Measurements from ENCODE around the gene IQGAP2. TPM values are rescaled to one million over a fixed set of nuclear protein-coding genes. Genes with fewer than 3 reads are reported as not detected.

IQGAP2 gene
- total RNA-seq: 20.7 TPM
- 33.3 TPM for polyA plus RNA-seq
- long read RNA-seq, donor 1: 0 reads
- long read RNA-seq, donor 2: 0 reads
- long read RNA-seq, donor 3: 0 reads
- long read RNA-seq, donor 4: 0 reads
- long read RNA-seq, donor 5, partial matches to known transcripts: 6 of 6 reads
- long read RNA-seq, donor 5, other reads (novel, unspliced or antisense): 0 of 6 reads
- long read RNA-seq, donor 6, partial matches to known transcripts: 11 of 11 reads
- long read RNA-seq, donor 6, other reads (novel, unspliced or antisense): 0 of 11 reads
- long read RNA-seq, donor 7: 0 reads
- long read RNA-seq, donor 8: 0 reads
- long read RNA-seq, donor 9, full-length matches to known transcripts: 2 of 2 reads
- long read RNA-seq, donor 9, partial matches to known transcripts: 0 of 2 reads
- long read RNA-seq, donor 9, other reads (novel, unspliced or antisense): 0 of 2 reads
- long read RNA-seq, donor 10, partial matches to known transcripts: 0 of 1 reads
- long read RNA-seq, donor 10, other reads (novel, unspliced or antisense): 0 of 1 reads

GRCh38 chr5:76402886-76403765 is at the start of gene IQGAP2:
Gene IQGAP2 (plus strand): TSS chr5:76403285. CDS start chr5:76403546, 261 bp downstream.
- DNase-seq (ENCODE audit: low read depth in 6 of 9, low spot score in 9 of 9): peak in 7 of 9 donors; percentile 68 to 90 (median 74)
- Histone ChIP-seq H3K27me3 (ENCODE audit: control insufficient read depth in 2 of 2, insufficient read depth in 1 of 2, low read length in 1 of 2) (peaks cover 9 to 11% of the 10 kb centered on the region in 2 donors), H3K36me3 (ENCODE audit: control insufficient read depth in 2 of 2, insufficient read depth in 2 of 2, low read length in 1 of 2) (no peaks in the 10 kb centered on the region), H3K9me3 (ENCODE audit: control insufficient read depth in 2 of 2, insufficient read depth in 1 of 2, low read length in 1 of 2) (peaks cover 0 to 2% of the 10 kb centered on the region in 2 donors), H3K27ac (ENCODE audit: low read depth in 1 of 2, low read length in 1 of 2) (peak within 1 kb of the TSS; percentile 86 to 92), H3K4me3 (ENCODE audit: low read length in 2 of 2) (peak within 1 kb of the TSS; percentile 69 to 77), H3K4me1 (ENCODE audit: control insufficient read depth in 2 of 2, insufficient read depth in 2 of 2, low read length in 2 of 2) (peaks cover 16 to 34% of the 10 kb centered on the region in 2 donors)
- under 1% methylated on average over 92 of the region's 92 CpGs for WGBS

GRCh38 chr5:76356887-76357286 is 46.2 kb upstream of the IQGAP2 start:
- no peaks in the 10 kb centered on the region for H3K4me1 ChIP-seq (ENCODE audit: control insufficient read depth in 2 of 2, insufficient read depth in 2 of 2, low read length in 2 of 2)
- no peak overlapping the region for H3K27ac ChIP-seq (ENCODE audit: low read depth in 1 of 2, low read length in 1 of 2)
- H3K9me3 ChIP-seq (ENCODE audit: control insufficient read depth in 2 of 2, insufficient read depth in 1 of 2, low read length in 1 of 2): no peaks in the 10 kb centered on the region
- 98% methylated on average over 5 of the region's 5 CpGs for WGBS
- H3K27me3 ChIP-seq (ENCODE audit: control insufficient read depth in 2 of 2, insufficient read depth in 1 of 2, low read length in 1 of 2): no peaks in the 10 kb centered on the region
- DNase-seq (ENCODE audit: low read depth in 6 of 9, low spot score in 9 of 9): no peak
- H3K4me3 ChIP-seq (ENCODE audit: low read length in 2 of 2): no peak overlapping the region
- H3K36me3 ChIP-seq (ENCODE audit: control insufficient read depth in 2 of 2, insufficient read depth in 2 of 2, low read length in 1 of 2): no peaks in the 10 kb centered on the region

- 77% methylated on average over 17 of the region's 17 CpGs for WGBS
- no peak for DNase-seq (ENCODE audit: low read depth in 6 of 9, low spot score in 9 of 9)
These were observed 39.5 kb upstream of the IQGAP2 start for GRCh38 chr5:76363352-76364225.

GRCh38 chr5:76364226-76364589 is 38.9 kb upstream of the IQGAP2 start:
- Histone ChIP-seq H3K27ac (ENCODE audit: low read depth in 1 of 2, low read length in 1 of 2) (no peak overlapping the region), H3K36me3 (ENCODE audit: control insufficient read depth in 2 of 2, insufficient read depth in 2 of 2, low read length in 1 of 2) (no peaks in the 10 kb centered on the region), H3K27me3 (ENCODE audit: control insufficient read depth in 2 of 2, insufficient read depth in 1 of 2, low read length in 1 of 2) (no peaks in the 10 kb centered on the region), H3K4me3 (ENCODE audit: low read length in 2 of 2) (no peak overlapping the region), H3K9me3 (ENCODE audit: control insufficient read depth in 2 of 2, insufficient read depth in 1 of 2, low read length in 1 of 2) (no peaks in the 10 kb centered on the region), H3K4me1 (ENCODE audit: control insufficient read depth in 2 of 2, insufficient read depth in 2 of 2, low read length in 2 of 2) (no peaks in the 10 kb centered on the region)
- 82% methylated on average over 2 of the region's 2 CpGs for WGBS
- DNase-seq (ENCODE audit: low read depth in 6 of 9, low spot score in 9 of 9): no peak

More at GRCh38 chr5:76363352-76364225, 39.5 kb upstream of the IQGAP2 start:
- Histone ChIP-seq H3K27me3 (ENCODE audit: control insufficient read depth in 2 of 2, insufficient read depth in 1 of 2, low read length in 1 of 2) (no peaks in the 10 kb centered on the region), H3K4me1 (ENCODE audit: control insufficient read depth in 2 of 2, insufficient read depth in 2 of 2, low read length in 2 of 2) (no peaks in the 10 kb centered on the region), H3K36me3 (ENCODE audit: control insufficient read depth in 2 of 2, insufficient read depth in 2 of 2, low read length in 1 of 2) (no peaks in the 10 kb centered on the region), H3K4me3 (ENCODE audit: low read length in 2 of 2) (no peak overlapping the region), H3K9me3 (ENCODE audit: control insufficient read depth in 2 of 2, insufficient read depth in 1 of 2, low read length in 1 of 2) (no peaks in the 10 kb centered on the region), H3K27ac (ENCODE audit: low read depth in 1 of 2, low read length in 1 of 2) (no peak overlapping the region)

- Histone ChIP-seq H3K9me3 (ENCODE audit: control insufficient read depth in 2 of 2, insufficient read depth in 1 of 2, low read length in 1 of 2) (no peaks in the 10 kb centered on the region), H3K36me3 (ENCODE audit: control insufficient read depth in 2 of 2, insufficient read depth in 2 of 2, low read length in 1 of 2) (no peaks in the 10 kb centered on the region), H3K27me3 (ENCODE audit: control insufficient read depth in 2 of 2, insufficient read depth in 1 of 2, low read length in 1 of 2) (no peaks in the 10 kb centered on the region), H3K27ac (ENCODE audit: low read depth in 1 of 2, low read length in 1 of 2) (no peak overlapping the region), H3K4me1 (ENCODE audit: control insufficient read depth in 2 of 2, insufficient read depth in 2 of 2, low read length in 2 of 2) (no peaks in the 10 kb centered on the region), H3K4me3 (ENCODE audit: low read length in 2 of 2) (no peak overlapping the region)
- DNase-seq (ENCODE audit: low read depth in 6 of 9, low spot score in 9 of 9): no peak
These were observed 37.5 kb upstream of the IQGAP2 start for GRCh38 chr5:76365561-76365960.

- Histone ChIP-seq H3K27me3 (ENCODE audit: control insufficient read depth in 2 of 2, insufficient read depth in 1 of 2, low read length in 1 of 2) (no peaks in the 10 kb centered on the region), H3K4me1 (ENCODE audit: control insufficient read depth in 2 of 2, insufficient read depth in 2 of 2, low read length in 2 of 2) (no peaks in the 10 kb centered on the region), H3K4me3 (ENCODE audit: low read length in 2 of 2) (no peak overlapping the region), H3K27ac (ENCODE audit: low read depth in 1 of 2, low read length in 1 of 2) (no peak overlapping the region), H3K36me3 (ENCODE audit: control insufficient read depth in 2 of 2, insufficient read depth in 2 of 2, low read length in 1 of 2) (no peaks in the 10 kb centered on the region), H3K9me3 (ENCODE audit: control insufficient read depth in 2 of 2, insufficient read depth in 1 of 2, low read length in 1 of 2) (no peaks in the 10 kb centered on the region)
- no peak for DNase-seq (ENCODE audit: low read depth in 6 of 9, low spot score in 9 of 9)
- WGBS: 98% methylated on average over 2 of the region's 2 CpGs
These were observed 36.5 kb upstream of the IQGAP2 start for GRCh38 chr5:76366596-76366995.

- Histone ChIP-seq H3K36me3 (ENCODE audit: control insufficient read depth in 2 of 2, insufficient read depth in 2 of 2, low read length in 1 of 2) (no peaks in the 10 kb centered on the region), H3K4me1 (ENCODE audit: control insufficient read depth in 2 of 2, insufficient read depth in 2 of 2, low read length in 2 of 2) (peaks cover 0 to 2% of the 10 kb centered on the region in 2 donors), H3K27ac (ENCODE audit: low read depth in 1 of 2, low read length in 1 of 2) (no peak overlapping the region), H3K4me3 (ENCODE audit: low read length in 2 of 2) (no peak overlapping the region), H3K9me3 (ENCODE audit: control insufficient read depth in 2 of 2, insufficient read depth in 1 of 2, low read length in 1 of 2) (no peaks in the 10 kb centered on the region), H3K27me3 (ENCODE audit: control insufficient read depth in 2 of 2, insufficient read depth in 1 of 2, low read length in 1 of 2) (no peaks in the 10 kb centered on the region)
- DNase-seq (ENCODE audit: low read depth in 6 of 9, low spot score in 9 of 9): no peak
- 98% methylated on average over 6 of the region's 6 CpGs for WGBS
These were observed 35.3 kb upstream of the IQGAP2 start for GRCh38 chr5:76367623-76368371.

GRCh38 chr5:76368941-76369340 is 34.1 kb upstream of the IQGAP2 start:
- Histone ChIP-seq H3K27me3 (ENCODE audit: control insufficient read depth in 2 of 2, insufficient read depth in 1 of 2, low read length in 1 of 2) (no peaks in the 10 kb centered on the region), H3K9me3 (ENCODE audit: control insufficient read depth in 2 of 2, insufficient read depth in 1 of 2, low read length in 1 of 2) (no peaks in the 10 kb centered on the region), H3K4me1 (ENCODE audit: control insufficient read depth in 2 of 2, insufficient read depth in 2 of 2, low read length in 2 of 2) (peaks cover 0 to 2% of the 10 kb centered on the region in 2 donors), H3K36me3 (ENCODE audit: control insufficient read depth in 2 of 2, insufficient read depth in 2 of 2, low read length in 1 of 2) (no peaks in the 10 kb centered on the region), H3K27ac (ENCODE audit: low read depth in 1 of 2, low read length in 1 of 2) (no peak overlapping the region), H3K4me3 (ENCODE audit: low read length in 2 of 2) (no peak overlapping the region)
- WGBS: 91% methylated on average over 1 of the region's 1 CpG
- no peak for DNase-seq (ENCODE audit: low read depth in 6 of 9, low spot score in 9 of 9)

All from thymus (tissue), 14 donors.